Stimulated activated CD4-positive, alpha-beta T cell treated with anti-CD3 and anti-CD28 coated beads, TNF-alpha, amount 100 ng/mL, for 48 hours (primary cell): ENCODE measurements around the gene ATG16L2.
A peak's percentile ranks its signal among the peaks of the same experiment; 100 is the strongest.
"Not testable (repeated sequence)": the region's sequence is repeated elsewhere in the genome, so short reads cannot be mapped to it uniquely, and the experiment has no call there.

Experiments used
- DNase-seq, 3 donors: peaks; one replicate each; pipeline ENCODE4 v3.0.0-alpha.2; 2020; ENCODE audit warnings: low read depth in 3 of 3

The ATG16L2 gene

GRCh38 chr11:72824811-72825505 is 10.7 kb downstream of the ATG16L2 start:
- DNase-seq: no peak

- DNase-seq: no peak
Measured at GRCh38 chr11:72825661-72826060, 11.4 kb downstream of the ATG16L2 start.

GRCh38 chr11:72826191-72826941 is 12.2 kb downstream of the ATG16L2 start:
- DNase-seq: no peak

GRCh38 chr11:72826942-72827480 is 12.8 kb downstream of the ATG16L2 start:
- no peak for DNase-seq

GRCh38 chr11:72827656-72828055 is 13.4 kb downstream of the ATG16L2 start:
- DNase-seq: not testable (repeated sequence)

GRCh38 chr11:72828081-72828567 is 13.9 kb downstream of the ATG16L2 start:
- no peak for DNase-seq

- no peak for DNase-seq
Measured at GRCh38 chr11:72828692-72829101, 14.5 kb downstream of the ATG16L2 start.

GRCh38 chr11:72829178-72829577 is 15.0 kb downstream of the ATG16L2 start:
- no peak for DNase-seq

GRCh38 chr11:72829884-72830533 is 15.8 kb downstream of the ATG16L2 start:
- no peak for DNase-seq

GRCh38 chr11:72831521-72832300 is 17.5 kb downstream of the ATG16L2 start:
- peak in 2 of 3 donors; percentile 32 to 49 for DNase-seq

- DNase-seq: no peak
Measured at GRCh38 chr11:72832301-72833082, 18.3 kb downstream of the ATG16L2 start.

GRCh38 chr11:72833083-72833733 is 19.0 kb downstream of the ATG16L2 start:
- no peak for DNase-seq

- no peak for DNase-seq
Measured at GRCh38 chr11:72833811-72834493, 19.7 kb downstream of the ATG16L2 start.

- DNase-seq: no peak
Measured at GRCh38 chr11:72834905-72835304, 20.7 kb downstream of the ATG16L2 start.

GRCh38 chr11:72836111-72836510 is 21.9 kb downstream of the ATG16L2 start:
- DNase-seq: no peak

- no peak for DNase-seq
Measured at GRCh38 chr11:72838691-72839305, 24.6 kb downstream of the ATG16L2 start.

GRCh38 chr11:72840780-72841179 is 26.6 kb downstream of the ATG16L2 start:
- DNase-seq: no peak

GRCh38 chr11:72841397-72841796 is 27.2 kb downstream of the ATG16L2 start:
- DNase-seq: no peak

- DNase-seq: no peak
Measured at GRCh38 chr11:72842126-72842525, 27.9 kb downstream of the ATG16L2 start.
